Gastrocnemius medialis (tissue), 4 donors: ENCODE measurements around the gene UGT1A9.

Source experiments
- POLR2A ChIP-seq, 2 donors: fragments of 450-650 bp; IDR thresholded peaks; one replicate each; pipeline ENCODE4 v1.6.1; 2017; ENCODE audit warnings: antibody characterized with exemption in 2 of 2, mild to moderate bottlenecking in 2 of 2, moderate library complexity in 2 of 2
- TF ChIP-seq, protein P1 (sequence below), 5 experiments: fragments of 450-650 bp in 3 of 5; fragments of 200-600 bp in 2 of 5; sonication (generic) in 2 of 5; IDR thresholded peaks in 4 of 5; conservative IDR thresholded peaks in 1 of 5; 1 replicate in 4 of 5; 2 replicates in 1 of 5; pipeline ENCODE4 v1.5.1; 2016 to 2019; ENCODE audit warnings: antibody characterized with exemption in 5 of 5, mild to moderate bottlenecking in 3 of 5, moderate library complexity in 3 of 5

GRCh38 chr2:233676046-233676445 is 4.3 kb downstream of the UGT1A9 start:
- TF ChIP-seq, protein P1, sequence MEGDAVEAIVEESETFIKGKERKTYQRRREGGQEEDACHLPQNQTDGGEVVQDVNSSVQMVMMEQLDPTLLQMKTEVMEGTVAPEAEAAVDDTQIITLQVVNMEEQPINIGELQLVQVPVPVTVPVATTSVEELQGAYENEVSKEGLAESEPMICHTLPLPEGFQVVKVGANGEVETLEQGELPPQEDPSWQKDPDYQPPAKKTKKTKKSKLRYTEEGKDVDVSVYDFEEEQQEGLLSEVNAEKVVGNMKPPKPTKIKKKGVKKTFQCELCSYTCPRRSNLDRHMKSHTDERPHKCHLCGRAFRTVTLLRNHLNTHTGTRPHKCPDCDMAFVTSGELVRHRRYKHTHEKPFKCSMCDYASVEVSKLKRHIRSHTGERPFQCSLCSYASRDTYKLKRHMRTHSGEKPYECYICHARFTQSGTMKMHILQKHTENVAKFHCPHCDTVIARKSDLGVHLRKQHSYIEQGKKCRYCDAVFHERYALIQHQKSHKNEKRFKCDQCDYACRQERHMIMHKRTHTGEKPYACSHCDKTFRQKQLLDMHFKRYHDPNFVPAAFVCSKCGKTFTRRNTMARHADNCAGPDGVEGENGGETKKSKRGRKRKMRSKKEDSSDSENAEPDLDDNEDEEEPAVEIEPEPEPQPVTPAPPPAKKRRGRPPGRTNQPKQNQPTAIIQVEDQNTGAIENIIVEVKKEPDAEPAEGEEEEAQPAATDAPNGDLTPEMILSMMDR (IDR thresholded peaks at IDR 0.05 in 4 of 5, conservative IDR thresholded peaks at IDR 0.05 in 1 of 5): no peak
- no peak for TF ChIP-seq POLR2A (IDR thresholded peaks at IDR 0.05)
